Activated CD4-positive, alpha-beta T cell treated with anti-CD3 and anti-CD28 coated beads, Interleukin-2, Interleukin-4, amounts not matched to agents 100 ng/mL and 50 ng/mL, durations not matched to agents 16 hours and 8 hours (primary cell): Measurements from ENCODE around the gene SLCO2A1.
"Not testable (repeated sequence)": the region's sequence is repeated elsewhere in the genome, so short reads cannot be mapped to it uniquely, and the experiment has no call there.

Experiments used
- DNase-seq: peaks from one replicate; pipeline ENCODE4 v3.0.0-alpha.2; 2020; ENCODE audit warnings: low spot score

The SLCO2A1 gene

GRCh38 chr3:134029734-134030378 lies at the start of gene SLCO2A1:
TSS of gene SLCO2A1 (minus strand) at chr3:134029925. CDS start at chr3:134029802, 123 bp downstream.
- no peak for DNase-seq

DNA sequence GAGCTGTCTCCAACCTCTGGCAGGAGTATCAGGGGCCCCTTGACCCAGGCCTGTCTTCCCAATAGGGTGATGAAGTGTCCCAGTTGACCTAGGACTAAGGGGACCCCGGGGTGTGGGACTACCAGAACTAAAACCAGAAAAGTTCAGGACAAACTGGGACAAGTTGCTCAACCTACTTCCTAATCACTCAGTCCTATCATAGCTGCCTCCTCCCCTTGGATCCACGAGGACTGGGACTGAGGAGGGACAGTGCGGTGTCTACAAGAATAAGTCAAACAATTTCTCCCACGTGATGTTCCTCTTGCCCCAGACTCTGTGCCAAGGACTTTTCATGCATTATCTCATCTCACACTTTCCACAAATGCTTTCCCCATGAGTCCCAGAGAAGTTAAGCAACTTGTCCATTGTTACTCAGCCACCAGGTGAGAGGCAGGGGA lies 49.4 kb upstream of the SLCO2A1 start:
- DNase-seq: no peak

DNA sequence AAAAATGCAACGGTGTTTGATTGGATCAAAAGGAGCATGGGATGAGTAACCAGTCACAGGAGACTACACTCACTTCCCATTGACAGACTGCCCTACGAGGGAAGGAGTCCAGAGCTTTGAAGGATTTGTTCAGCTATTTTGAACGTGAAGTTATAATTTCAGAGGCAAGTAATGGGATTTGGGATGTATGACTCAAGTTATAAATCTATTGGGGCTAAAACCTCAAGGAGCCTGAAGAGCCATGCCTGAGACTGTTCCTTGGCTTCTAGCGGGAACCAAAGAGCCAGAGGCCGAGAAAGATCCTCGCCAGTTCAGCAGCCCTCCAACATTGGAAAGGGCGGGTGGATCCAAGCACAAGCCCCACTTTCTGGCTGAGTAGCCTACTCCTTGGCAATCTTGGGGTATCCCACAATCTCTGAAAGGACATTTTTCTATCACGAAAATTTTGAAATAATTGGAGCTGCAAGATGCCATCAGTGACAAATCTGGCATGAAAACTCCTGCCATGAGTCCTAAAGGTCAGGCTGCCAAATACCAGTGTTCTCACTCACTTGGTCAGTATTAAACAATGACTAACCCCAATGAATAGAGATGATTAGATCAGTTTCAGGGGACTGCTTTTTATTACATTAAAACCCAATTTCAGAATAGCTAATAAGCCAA lies 48.6 kb upstream of the SLCO2A1 start:
- no peak for DNase-seq

DNA sequence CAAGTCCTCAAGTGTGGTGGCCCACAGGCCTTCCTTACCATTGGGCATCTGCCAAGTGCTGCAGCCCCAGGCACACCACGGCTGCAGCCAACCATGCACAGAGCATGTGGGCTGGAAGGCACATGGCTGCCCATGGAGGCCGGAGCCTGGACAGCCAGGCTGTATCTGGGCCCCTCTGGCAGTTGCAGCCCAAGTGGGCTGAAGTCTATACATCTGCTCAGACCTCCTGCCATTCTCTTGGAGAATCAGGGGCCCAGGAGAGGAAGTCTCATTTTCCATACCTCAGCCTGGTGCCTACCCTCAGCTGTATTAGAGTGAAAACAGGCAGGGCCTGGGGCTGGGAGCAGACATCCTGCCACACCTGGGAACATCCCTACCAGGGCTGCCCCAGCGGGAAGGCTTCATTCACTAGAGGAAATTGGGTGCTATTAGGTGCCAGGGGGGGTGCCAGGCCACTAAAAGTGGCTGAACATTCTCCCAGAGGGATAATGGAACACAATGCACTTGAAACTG lies 48.0 kb upstream of the SLCO2A1 start:
- no peak for DNase-seq

- no peak for DNase-seq
Observed at GRCh38 chr3:134076851-134077250, 47.1 kb upstream of the SLCO2A1 start.

DNA sequence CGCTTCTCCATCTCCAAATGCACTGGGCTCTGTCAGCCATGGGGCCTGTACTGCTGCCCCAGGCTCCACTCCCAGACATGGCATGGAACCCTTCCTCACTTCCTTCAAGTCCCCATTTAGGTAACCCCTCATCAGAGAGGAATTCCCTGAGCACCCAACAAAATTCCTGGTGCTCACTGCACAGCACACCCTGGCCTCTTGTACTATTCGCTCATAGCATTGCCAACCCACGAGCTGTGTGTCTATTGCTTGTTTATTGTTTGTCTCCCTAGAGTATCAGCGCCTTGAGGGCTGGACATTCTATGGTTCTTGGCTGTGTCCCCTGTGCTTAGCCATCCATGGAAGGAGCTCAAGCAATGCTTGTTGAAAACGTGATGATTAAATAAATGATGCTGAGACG lies 46.1 kb upstream of the SLCO2A1 start:
- no peak for DNase-seq

DNA sequence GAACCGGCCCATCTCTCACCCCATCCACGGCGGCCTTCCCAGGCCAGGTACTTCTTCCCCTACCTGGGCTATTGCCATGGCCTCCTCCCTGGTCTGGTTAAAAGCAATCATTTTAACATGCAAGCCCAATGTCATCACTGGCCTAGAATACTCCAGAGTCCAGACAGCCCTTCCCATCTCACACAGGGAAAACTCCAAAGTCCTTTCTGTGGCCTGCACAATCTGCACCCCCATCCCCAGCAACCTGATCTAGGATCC lies 45.8 kb upstream of the SLCO2A1 start:
- no peak for DNase-seq

DNA sequence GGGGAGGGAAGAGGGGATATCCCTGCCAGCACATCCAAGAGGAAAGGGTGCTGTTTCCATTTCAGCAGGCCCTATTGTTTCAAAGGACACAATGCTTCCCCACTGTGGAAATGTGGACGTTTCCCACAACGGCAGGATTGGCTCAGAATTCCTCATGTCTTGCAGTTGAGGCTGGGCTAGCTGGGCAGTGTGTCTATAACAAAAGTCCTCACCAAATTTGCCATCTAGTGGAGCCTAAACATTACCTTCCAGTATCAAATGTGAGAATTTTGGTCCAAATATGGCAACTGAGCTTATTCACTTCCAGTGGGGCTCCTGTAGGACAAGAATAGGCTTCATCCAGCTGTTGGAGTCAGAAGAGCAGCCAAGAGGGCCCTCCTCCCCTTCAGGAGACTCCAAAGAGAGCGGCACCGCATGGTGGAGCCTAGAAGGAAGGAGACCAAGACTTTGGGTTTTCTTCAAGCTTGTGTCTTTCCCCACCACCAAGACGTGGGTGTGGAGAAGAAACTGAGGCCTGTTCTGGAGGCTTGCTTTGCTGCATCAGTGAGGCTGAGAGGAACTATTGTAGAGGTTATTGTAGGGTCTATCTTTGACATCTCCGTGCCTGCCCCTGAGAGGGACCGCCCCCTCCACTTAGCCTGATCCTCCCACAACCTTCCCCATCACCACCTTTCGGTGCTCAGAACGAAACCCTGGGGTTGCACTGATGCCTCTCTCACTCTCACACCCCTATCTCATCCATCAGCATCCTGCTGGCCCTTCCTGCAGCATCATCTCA lies 45.3 kb upstream of the SLCO2A1 start:
- no peak for DNase-seq

DNA sequence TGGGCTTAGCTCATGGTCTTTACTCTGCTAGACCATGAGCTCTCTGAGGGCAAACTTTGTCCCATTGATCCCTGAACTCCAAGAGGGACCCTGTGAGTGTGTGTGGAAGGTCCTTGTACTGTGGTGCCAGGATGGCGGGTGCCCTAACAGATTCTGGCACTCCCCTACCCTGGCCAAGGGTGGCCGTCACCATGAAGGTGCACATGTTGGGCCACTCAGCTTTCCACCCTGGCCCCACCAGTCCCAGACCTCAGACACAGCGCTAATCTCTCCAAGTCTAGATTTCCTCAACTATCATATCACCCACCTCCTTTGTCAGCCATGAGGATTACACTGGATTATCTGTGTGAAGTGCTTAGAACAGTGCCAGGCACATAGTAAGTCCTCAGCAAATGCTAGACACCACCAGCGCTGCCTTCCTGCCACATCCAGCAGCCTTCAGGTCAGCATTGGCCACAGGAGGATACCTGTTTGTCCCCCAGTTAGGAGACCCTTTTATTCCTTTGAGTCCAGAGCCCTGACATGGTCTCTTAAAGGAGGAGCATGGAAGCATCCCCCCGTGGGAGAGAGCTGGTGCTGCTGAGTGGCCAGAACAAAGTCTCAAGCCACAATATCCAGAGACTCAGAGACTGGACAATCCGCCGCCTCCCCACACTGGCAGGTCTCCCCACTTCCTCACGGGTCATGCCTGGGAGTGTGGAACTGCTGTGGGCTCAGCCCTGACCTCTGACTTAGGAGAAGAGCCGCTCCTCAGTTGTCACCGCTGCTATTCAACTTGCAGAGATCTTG lies 44.5 kb upstream of the SLCO2A1 start:
- no peak for DNase-seq

- no peak for DNase-seq
Observed at GRCh38 chr3:134073583-134073945, 43.8 kb upstream of the SLCO2A1 start.

GRCh38 chr3:134072881-134073582 lies 43.3 kb upstream of the SLCO2A1 start:
- no peak for DNase-seq

GRCh38 chr3:134070281-134070680 lies 40.6 kb upstream of the SLCO2A1 start:
- not testable (repeated sequence) for DNase-seq

DNA sequence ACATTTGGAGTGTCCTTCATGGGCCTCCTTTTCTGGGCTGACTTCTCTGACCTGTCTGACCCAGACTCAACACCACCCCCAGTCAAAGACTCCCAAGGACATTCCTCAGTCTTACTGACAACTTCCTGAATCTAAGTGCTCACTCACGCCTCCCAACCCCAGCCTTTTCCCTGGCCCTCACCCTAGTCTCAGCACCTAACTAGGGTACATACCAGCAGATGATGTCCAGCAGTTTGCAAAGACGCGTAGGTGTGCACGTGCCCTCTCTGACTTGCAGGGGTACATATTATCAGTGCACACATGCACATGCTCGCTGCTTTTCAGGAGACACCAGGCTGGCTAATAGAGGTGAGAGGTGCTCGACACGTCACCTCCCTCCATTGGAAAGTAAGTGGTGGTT lies 38.7 kb upstream of the SLCO2A1 start:
- DNase-seq: no peak

DNA sequence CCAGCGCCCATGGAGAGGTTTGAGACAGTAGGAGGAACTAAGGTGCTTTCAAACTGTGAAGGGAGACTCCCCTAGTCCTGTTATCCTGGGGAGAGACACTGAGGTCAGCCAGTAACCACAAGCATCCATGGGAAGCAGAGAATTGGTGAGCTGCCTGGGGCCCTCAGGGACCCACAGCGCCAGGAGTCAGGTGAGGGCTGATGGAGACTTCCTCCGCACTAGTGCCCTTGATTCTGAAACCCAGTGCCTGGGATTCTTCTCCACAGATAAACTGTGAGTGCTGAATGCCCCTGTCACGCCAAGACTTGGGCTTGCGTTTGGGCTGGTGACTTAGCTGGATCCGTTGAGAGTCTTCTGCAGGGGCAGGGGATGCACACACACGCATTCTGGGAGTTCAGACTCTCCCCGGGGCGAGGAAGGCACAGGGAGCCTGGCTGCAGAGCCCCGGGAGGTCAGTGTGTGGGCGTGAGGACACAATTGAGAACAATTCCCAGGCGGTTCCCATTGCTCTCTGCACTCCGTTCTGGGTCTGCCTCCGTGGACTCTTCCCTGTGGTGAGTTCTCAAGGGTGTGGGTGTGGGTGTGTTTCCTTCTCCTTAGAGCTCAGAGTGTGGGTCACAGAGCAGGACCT lies 37.9 kb upstream of the SLCO2A1 start:
- no peak for DNase-seq

- DNase-seq: no peak
Observed at GRCh38 chr3:134066651-134067530, 37.2 kb upstream of the SLCO2A1 start.

- no peak for DNase-seq
Observed at GRCh38 chr3:134066158-134066541, 36.4 kb upstream of the SLCO2A1 start.

DNA sequence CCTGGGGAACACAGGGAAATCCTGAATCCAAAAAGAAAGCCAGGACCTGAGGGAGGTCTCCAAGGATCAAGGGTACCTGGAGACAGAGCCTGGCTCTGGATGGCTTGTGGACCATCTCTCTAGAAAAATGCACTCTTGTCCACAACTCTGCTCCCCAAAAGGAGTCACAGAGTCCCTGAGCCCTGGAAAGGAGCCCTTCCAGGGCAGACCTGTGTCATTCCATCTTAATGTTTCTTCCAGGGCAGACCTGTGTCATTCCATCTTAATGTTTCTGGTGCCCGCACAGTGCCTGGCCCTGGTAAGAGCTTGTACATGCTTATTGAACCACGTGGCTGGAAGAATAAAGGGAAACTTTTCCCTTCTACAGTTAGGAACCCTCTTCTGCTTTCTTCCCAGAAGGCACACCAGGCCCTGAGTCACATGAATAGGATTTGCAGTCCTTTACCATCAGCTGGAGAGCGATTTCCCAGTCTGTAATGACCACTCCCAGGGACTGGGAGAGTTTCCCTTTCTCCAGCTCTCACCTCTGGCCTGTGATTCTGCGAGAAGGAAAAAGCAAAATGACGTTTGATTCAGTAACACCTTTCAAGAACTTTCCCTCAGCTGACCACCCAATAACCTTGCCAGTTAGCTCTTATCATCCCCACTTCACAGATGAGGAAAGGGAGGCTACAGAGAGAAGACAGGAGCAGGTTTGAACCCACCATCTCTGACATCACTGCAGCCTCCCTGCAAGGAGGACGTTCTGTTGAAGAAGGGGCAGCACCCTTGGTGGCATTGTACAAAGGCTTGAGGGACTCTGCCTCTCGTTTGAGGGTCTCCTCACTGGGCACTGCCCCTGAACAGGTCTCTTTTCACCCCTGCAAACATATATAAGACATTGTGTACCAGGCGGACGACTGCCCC lies 35.8 kb upstream of the SLCO2A1 start:
- DNase-seq: no peak

GRCh38 chr3:134064081-134064480 lies 34.4 kb upstream of the SLCO2A1 start:
- DNase-seq: no peak

GRCh38 chr3:134061401-134061800 lies 31.7 kb upstream of the SLCO2A1 start:
- DNase-seq: no peak
